Brain microvascular endothelial cell (primary cell): ENCODE results near the gene TTL.
"Not testable (repeated sequence)": the region's sequence is repeated elsewhere in the genome, so short reads cannot be mapped to it uniquely, and the experiment has no call there.

Source experiments
- DNase-seq: peaks from one replicate; pipeline ENCODE4 v3.0.0-alpha.2; 2020
- H3K27ac ChIP-seq: fragments of 250-450 bp; sonication (Bioruptor Pico); 2 replicates; pipeline ENCODE4 v1.5.1; 2020; ENCODE audit warnings: mild to moderate bottlenecking, moderate library complexity
- H3K27me3 ChIP-seq: fragments of 250-450 bp; sonication (Bioruptor Pico); replicated peaks from 2 replicates; pipeline ENCODE4 v1.5.1; 2020; ENCODE audit warnings: mild to moderate bottlenecking
- H3K36me3 ChIP-seq: fragments of 250-450 bp; sonication (Bioruptor Pico); replicated peaks from 2 replicates; pipeline ENCODE4 v1.5.1; 2020; ENCODE audit warnings: mild to moderate bottlenecking
- H3K4me3 ChIP-seq: 2 replicates; pipeline ENCODE4 v1.5.1; 2011; ENCODE audit warnings: low read depth, mild to moderate bottlenecking, control low read depth, low read length, moderate library complexity
- in situ Hi-C: cut with HindIII; loops from 2 replicates; pipeline ENCODE4 v1.10.0; 2017; ENCODE audit warnings: low sequenced_read_pairs, low pct_ligation_motif_present
- TF ChIP-seq, protein P1 (sequence below): IDR thresholded peaks from 2 replicates; pipeline ENCODE4 v1.5.1; 2011; ENCODE audit warnings: low read depth, mild to moderate bottlenecking, moderate library complexity, low read length, control low read depth, inconsistent platforms; ENCODE audit errors: missing control alignments

Gene TTL

DNA sequence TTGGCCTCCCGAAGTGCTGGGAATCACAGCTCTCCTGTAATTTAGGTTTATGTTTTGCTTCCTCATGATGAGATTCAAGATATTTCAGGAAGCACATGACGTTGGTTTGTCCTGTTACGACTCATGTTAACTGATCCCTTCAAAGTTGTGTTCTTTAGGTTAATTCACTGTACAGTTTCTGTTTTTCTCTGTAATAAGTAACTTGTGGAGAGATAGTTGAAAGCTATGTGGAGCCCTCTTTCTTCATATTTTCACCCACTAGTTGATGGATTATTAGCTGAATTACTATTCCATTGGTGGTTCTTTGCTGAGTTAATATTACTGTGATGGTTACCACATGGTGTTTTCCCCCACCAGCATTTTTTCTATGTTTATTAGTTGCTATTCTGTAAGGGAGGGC lies 84.1 kb downstream of the TTL start:
- no peak for DNase-seq
- Histone ChIP-seq H3K27me3 (no peaks in the 10 kb centered on the region), H3K27ac (no peak overlapping the region), H3K36me3 (peaks cover 59% of the 10 kb centered on the region), H3K4me3 (no peak overlapping the region)
- in situ Hi-C loops, result no loop called here
- TF ChIP-seq, protein P1, sequence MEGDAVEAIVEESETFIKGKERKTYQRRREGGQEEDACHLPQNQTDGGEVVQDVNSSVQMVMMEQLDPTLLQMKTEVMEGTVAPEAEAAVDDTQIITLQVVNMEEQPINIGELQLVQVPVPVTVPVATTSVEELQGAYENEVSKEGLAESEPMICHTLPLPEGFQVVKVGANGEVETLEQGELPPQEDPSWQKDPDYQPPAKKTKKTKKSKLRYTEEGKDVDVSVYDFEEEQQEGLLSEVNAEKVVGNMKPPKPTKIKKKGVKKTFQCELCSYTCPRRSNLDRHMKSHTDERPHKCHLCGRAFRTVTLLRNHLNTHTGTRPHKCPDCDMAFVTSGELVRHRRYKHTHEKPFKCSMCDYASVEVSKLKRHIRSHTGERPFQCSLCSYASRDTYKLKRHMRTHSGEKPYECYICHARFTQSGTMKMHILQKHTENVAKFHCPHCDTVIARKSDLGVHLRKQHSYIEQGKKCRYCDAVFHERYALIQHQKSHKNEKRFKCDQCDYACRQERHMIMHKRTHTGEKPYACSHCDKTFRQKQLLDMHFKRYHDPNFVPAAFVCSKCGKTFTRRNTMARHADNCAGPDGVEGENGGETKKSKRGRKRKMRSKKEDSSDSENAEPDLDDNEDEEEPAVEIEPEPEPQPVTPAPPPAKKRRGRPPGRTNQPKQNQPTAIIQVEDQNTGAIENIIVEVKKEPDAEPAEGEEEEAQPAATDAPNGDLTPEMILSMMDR, result no peak

DNA sequence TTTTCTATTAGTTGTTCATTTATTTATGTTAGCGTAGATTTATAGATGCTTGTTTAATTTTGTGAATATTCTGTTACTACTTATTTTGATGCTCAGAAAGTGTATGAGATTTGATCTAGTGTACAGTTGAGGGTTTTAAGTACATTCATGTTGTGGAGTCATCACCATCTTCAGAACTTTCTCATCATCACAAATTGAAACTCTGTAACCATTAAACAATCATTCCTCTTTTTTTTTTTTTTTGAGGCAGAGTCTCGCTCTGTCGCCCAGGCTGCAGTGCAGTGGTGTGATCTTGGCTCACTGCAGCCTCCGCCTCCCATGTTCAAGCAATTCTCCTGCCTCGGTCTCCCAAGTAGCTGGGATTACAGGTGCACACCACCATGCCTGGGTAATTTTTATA lies 84.6 kb downstream of the TTL start:
- peaks cover 58% of the 10 kb centered on the region for H3K36me3 ChIP-seq
- H3K4me3 ChIP-seq, H3K27ac ChIP-seq, H3K27me3 ChIP-seq, DNase-seq, in situ Hi-C loops: not testable (repeated sequence)

DNA sequence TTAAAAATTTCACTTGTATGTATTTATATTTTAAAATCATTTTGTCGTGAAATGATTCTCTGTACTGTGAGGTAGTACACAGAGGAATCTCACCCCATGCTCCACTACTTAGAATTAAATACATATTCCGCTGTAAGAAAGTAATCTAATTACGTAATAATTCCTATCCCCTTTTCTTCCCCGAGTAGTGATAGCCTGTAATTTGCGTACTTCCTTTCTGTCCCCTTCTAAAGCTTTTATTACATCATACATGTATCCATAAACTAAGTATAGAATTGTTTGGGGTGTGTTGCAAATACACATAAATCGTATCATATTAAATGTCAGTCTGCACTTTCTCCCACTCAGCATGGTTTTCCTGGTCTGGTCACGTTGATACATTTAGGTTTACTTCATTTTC lies 90.0 kb downstream of the TTL start:
- in situ Hi-C loops, result no loop called here
- DNase-seq, result no peak
- TF ChIP-seq, protein P1, result no peak

DNA sequence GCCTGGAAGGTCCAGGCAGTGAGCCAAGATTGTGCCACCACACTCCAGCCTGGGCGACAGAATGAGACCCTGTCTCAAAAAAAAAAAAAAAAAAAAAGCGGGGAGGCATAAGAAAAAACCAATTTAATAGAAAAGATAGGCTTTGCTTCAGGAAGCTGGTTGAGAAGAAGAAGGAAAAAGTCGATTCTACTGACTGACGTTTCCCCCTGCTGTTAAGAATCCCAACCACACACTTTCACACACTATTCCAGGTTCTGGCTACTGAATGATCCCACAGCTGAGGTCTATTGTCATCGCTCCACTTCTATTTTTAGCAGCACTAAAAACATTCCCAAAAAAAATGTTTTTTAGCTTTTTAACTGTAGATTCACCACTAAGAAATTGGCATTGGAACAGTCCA lies 95.8 kb downstream of the TTL start:
- Histone ChIP-seq H3K27me3 (no peaks in the 10 kb centered on the region), H3K36me3 (peaks cover 26% of the 10 kb centered on the region), H3K4me3 (no peak overlapping the region), H3K27ac (no peak overlapping the region)
- TF ChIP-seq, protein P1, result peak; percentile 29
- peak; percentile 32 for DNase-seq
- in situ Hi-C loops, result no loop called here

More for the DNA sequence above, 90.0 kb downstream of the TTL start:
- Histone ChIP-seq H3K27ac (no peak overlapping the region), H3K27me3 (no peaks in the 10 kb centered on the region), H3K36me3 (peaks cover 69% of the 10 kb centered on the region), H3K4me3 (no peak overlapping the region)

DNA sequence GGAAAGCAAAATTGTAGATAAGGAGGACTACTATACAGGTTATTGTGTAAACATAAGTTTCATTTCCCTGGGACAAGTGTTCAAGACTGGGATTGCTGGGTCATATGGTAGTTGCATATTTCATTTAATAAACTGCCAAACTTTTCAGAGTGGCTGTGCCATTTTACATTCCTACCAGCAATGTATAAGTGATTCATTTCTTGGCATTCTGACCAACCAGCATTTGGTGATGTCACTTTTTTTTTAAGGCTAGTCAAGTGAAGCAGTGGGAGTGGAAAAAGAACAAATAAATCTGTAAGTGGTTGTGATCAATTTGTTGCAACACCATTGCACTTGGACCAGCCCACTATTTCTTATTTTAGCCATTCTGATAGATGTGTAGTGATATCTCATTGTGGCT lies 97.3 kb downstream of the TTL start:
- TF ChIP-seq, protein P1, result peak; percentile 11
- Histone ChIP-seq H3K36me3 (peaks cover 16% of the 10 kb centered on the region), H3K27ac (no peak overlapping the region), H3K27me3 (no peaks in the 10 kb centered on the region), H3K4me3 (no peak overlapping the region)
- peak; percentile 88 for DNase-seq
- in situ Hi-C loops, result no loop called here

DNA sequence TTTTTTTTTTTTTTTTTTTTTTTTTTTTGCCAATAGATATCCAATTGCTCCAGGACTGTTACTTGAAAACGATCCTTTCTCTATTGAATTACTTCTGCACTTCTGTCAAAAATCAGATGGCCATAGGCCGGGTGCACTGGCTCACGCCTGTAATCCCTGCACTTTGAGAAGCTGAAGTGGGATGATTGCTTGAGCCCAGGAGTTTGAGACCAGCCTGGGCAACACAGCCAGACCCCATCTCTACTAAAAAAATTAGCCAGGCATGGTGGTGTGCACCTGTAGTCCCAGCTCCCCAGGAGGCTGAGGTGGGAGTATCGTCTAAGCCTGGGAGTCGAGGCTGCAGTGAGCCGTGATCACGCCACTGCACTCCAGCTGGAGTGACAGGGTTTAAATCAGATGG lies 98.1 kb downstream of the TTL start:
- no peak overlapping the region for H3K4me3 ChIP-seq
- TF ChIP-seq, protein P1, result no peak
- DNase-seq, result no peak
- H3K36me3 ChIP-seq, result peaks cover 12% of the 10 kb centered on the region
- H3K27ac ChIP-seq, result no peak overlapping the region
- in situ Hi-C loops, result no loop called here
- H3K27me3 ChIP-seq, result no peaks in the 10 kb centered on the region
